HepG2 (cell line): ENCODE data around the gene INF2. TPM values are rescaled to one million over a fixed set of nuclear protein-coding genes. Genes with fewer than 3 reads are reported as not detected.

ENCODE experiments used
- ASH2L ChIP-seq: fragments of 300-600, 200-600 bp; sonication (generic); IDR thresholded peaks from 2 replicates; pipeline ENCODE4 v1.7.0; 2017; ENCODE audit warnings: low read depth, mild to moderate bottlenecking, moderate library complexity, mixed read lengths, low read length; ENCODE audit not compliant: insufficient read length
- HOXA9 ChIP-seq: sonication (generic); formaldehyde crosslinking; IDR thresholded peaks from 2 replicates; pipeline ENCODE4 v1.8.1; 2022; ENCODE audit warnings: missing genetic modification reagents, mild to moderate bottlenecking, moderate library complexity, borderline replicate concordance
- KLF16 ChIP-seq, 2 experiments: sonication (generic) in 1 of 2; formaldehyde crosslinking in 1 of 2; IDR thresholded peaks; 2 replicates each; pipeline versions ENCODE4 v1.6.1 to v1.8.0; 2016 to 2023; ENCODE audit warnings: missing genetic modification reagents in 2 of 2, missing compliant biosample characterization in 1 of 2
- LCORL ChIP-seq, 2 experiments: fragments of 450-650 bp in 1 of 2; sonication (generic) in 1 of 2; formaldehyde crosslinking in 1 of 2; IDR thresholded peaks; 2 replicates each; pipeline versions ENCODE4 v1.5.0 to v1.6.1; 2017 to 2020; ENCODE audit warnings: antibody characterized with exemption in 1 of 2, missing genetic modification reagents in 1 of 2
- NRL ChIP-seq: sonication (generic); formaldehyde crosslinking; IDR thresholded peaks from 2 replicates; pipeline ENCODE4 v1.5.0; 2020; ENCODE audit warnings: missing genetic modification reagents, mild to moderate bottlenecking, moderate library complexity, borderline replicate concordance
- TOPORS ChIP-seq: sonication (generic); formaldehyde crosslinking; IDR thresholded peaks from 2 replicates; pipeline ENCODE4 v1.8.0; 2023; ENCODE audit warnings: mild to moderate bottlenecking, missing genetic modification reagents
- ZNF281 ChIP-seq: sonication (generic); formaldehyde crosslinking; IDR thresholded peaks from 2 replicates; pipeline ENCODE4 v1.4.0; 2020; ENCODE audit warnings: missing genetic modification reagents, borderline replicate concordance
- ZNF382 ChIP-seq: sonication (generic); formaldehyde crosslinking; IDR thresholded peaks from 2 replicates; pipeline ENCODE4 v1.5.0; 2020; ENCODE audit warnings: missing genetic modification reagents, mild to moderate bottlenecking, borderline replicate concordance
- ZNF446 ChIP-seq: sonication (generic); formaldehyde crosslinking; IDR thresholded peaks from 2 replicates; pipeline ENCODE4 v1.5.0; 2020; ENCODE audit warnings: mild to moderate bottlenecking, missing genetic modification reagents
- ZNF556 ChIP-seq: sonication (generic); formaldehyde crosslinking; IDR thresholded peaks from 2 replicates; pipeline ENCODE4 v1.4.0; 2020; ENCODE audit warnings: mild to moderate bottlenecking, missing genetic modification reagents, borderline replicate concordance
- polyA plus RNA-seq, 8 experiments: library from polyadenylated mRNA; depleted of rRNA in 3 of 8; stranded (reverse) in 7 of 8; unstranded in 1 of 8; fragments of >200 nt; fragmentation: Illumina TruSeq in 4 of 8; extraction: Trizol in 4 of 8; gene quantifications; 2 replicates each; pipeline versions ENCODE4 v1.2.1 to v1.2.3, GENCODE V29; 2011 to 2016; ENCODE audit warnings: low read depth in 4 of 8, missing spikeins in 1 of 8, mixed read lengths in 1 of 8; ENCODE audit not compliant: insufficient read depth in 1 of 8
- total RNA-seq, 5 experiments: library from RNA; depleted of rRNA; stranded (reverse); fragments of >200 nt; fragmentation: Illumina TruSeq; extraction: Trizol; gene quantifications; 2 replicates each; pipeline ENCODE4 v1.2.3, GENCODE V29; 2016; ENCODE audit warnings: low read depth in 1 of 5

The INF2 gene
- total and polyA plus RNA-seq, 2 of the 13 experiments (the other 11 are each of a cell fraction or from before 2014, with no cell fraction given) = 16.4 to 26.4 TPM

DNA sequence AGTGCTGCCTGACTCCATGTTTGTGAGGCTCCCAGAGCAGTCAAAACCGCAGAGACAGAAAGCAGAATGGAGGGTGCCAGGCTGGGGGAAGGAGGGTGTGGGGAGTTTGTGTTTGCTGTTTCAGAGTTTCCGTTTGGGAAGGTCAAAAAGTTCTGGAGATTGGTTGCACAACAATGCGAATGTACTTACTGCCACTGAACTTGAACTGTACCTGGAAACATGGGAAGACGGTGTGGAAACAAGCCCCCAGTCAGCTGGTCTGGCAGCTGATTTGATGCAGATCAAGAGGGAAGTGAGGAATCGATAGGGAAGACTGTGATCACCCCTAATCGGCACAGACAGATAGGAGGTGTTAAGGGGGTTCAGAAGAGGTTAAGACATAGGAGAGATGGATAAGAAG lies 35.3 kb upstream of the INF2 start (continued):
- TF ChIP-seq ZNF281 (CRISPR knock-in tag) (peak; percentile 76; the same call in 1 of the 2 replicates), TOPORS (CRISPR knock-in tag) (no peak), KLF16 (CRISPR knock-in tag; IDR thresholded peaks at IDR 0.05) (0 out of 4 replicates have a peak, but pooled peaks of 1 of the 2 experiments have one; percentile 40), NRL (CRISPR knock-in tag) (no peak), HOXA9 (CRISPR knock-in tag) (no peak), LCORL (IDR thresholded peaks at IDR 0.05) (no peak), LCORL (CRISPR knock-in tag; IDR thresholded peaks at IDR 0.05) (peak; percentile 88), ZNF446 (CRISPR knock-in tag) (no peak), ZNF556 (CRISPR knock-in tag) (no peak), ZNF382 (no peak), ASH2L (no peak)
